GM21528 (cell line): ENCODE results near the gene APEX1.
A peak's percentile ranks its signal among the peaks of the same experiment; 100 is the strongest.
"Not testable (repeated sequence)": the region's sequence is repeated elsewhere in the genome, so short reads cannot be mapped to it uniquely, and the experiment has no call there.

ENCODE experiments used
- ATAC-seq: cut with Tn5 transposase; IDR thresholded peaks from one replicate; pipeline ENCODE4 v1.9.1; 2021; ENCODE audit warnings: mild to moderate bottlenecking, moderate library complexity; ENCODE audit not compliant: unreplicated experiment, low FRiP score

APEX1 gene

GRCh38 chr14:20472536-20473169 lies 17.6 kb downstream of the APEX1 start:
- ATAC-seq: no peak

GRCh38 chr14:20476776-20477175 lies 21.8 kb downstream of the APEX1 start:
- no peak for ATAC-seq

GRCh38 chr14:20477211-20477876 lies 22.3 kb downstream of the APEX1 start:
- no peak for ATAC-seq

- no peak for ATAC-seq
These were observed 23.9 kb downstream of the APEX1 start for GRCh38 chr14:20478894-20479293.

GRCh38 chr14:20482382-20482781 lies 27.4 kb downstream of the APEX1 start:
- ATAC-seq: no peak

- ATAC-seq: no peak
These were observed 30.9 kb downstream of the APEX1 start for GRCh38 chr14:20485900-20486299.

GRCh38 chr14:20486684-20487395 lies 31.8 kb downstream of the APEX1 start:
- no peak for ATAC-seq

- no peak for ATAC-seq
These were observed 32.3 kb downstream of the APEX1 start for GRCh38 chr14:20487396-20487725.

- ATAC-seq: peak; percentile 57
These were observed 34.3 kb downstream of the APEX1 start for GRCh38 chr14:20489093-20489994.

GRCh38 chr14:20490563-20490962 lies 35.5 kb downstream of the APEX1 start:
- no peak for ATAC-seq

- ATAC-seq: no peak
These were observed 37.5 kb downstream of the APEX1 start for GRCh38 chr14:20492486-20492885.

GRCh38 chr14:20493634-20494033 lies 38.6 kb downstream of the APEX1 start:
- ATAC-seq: no peak

- no peak for ATAC-seq
These were observed 40.1 kb downstream of the APEX1 start for GRCh38 chr14:20494935-20495766.

GRCh38 chr14:20498622-20499021 lies 43.6 kb downstream of the APEX1 start:
- no peak for ATAC-seq

GRCh38 chr14:20499108-20499507 lies 44.1 kb downstream of the APEX1 start:
- no peak for ATAC-seq

- no peak for ATAC-seq
These were observed 44.9 kb downstream of the APEX1 start for GRCh38 chr14:20499881-20500280.

- no peak for ATAC-seq
These were observed 46.3 kb downstream of the APEX1 start for GRCh38 chr14:20501346-20501745.

GRCh38 chr14:20503898-20504297 lies 48.9 kb downstream of the APEX1 start:
- ATAC-seq: no peak

GRCh38 chr14:20506276-20506675 lies 51.2 kb downstream of the APEX1 start:
- ATAC-seq: not testable (repeated sequence)

GRCh38 chr14:20506752-20507151 lies 51.7 kb downstream of the APEX1 start:
- not testable (repeated sequence) for ATAC-seq
